ENCODE measurements around the gene ITGA11.

DNA sequence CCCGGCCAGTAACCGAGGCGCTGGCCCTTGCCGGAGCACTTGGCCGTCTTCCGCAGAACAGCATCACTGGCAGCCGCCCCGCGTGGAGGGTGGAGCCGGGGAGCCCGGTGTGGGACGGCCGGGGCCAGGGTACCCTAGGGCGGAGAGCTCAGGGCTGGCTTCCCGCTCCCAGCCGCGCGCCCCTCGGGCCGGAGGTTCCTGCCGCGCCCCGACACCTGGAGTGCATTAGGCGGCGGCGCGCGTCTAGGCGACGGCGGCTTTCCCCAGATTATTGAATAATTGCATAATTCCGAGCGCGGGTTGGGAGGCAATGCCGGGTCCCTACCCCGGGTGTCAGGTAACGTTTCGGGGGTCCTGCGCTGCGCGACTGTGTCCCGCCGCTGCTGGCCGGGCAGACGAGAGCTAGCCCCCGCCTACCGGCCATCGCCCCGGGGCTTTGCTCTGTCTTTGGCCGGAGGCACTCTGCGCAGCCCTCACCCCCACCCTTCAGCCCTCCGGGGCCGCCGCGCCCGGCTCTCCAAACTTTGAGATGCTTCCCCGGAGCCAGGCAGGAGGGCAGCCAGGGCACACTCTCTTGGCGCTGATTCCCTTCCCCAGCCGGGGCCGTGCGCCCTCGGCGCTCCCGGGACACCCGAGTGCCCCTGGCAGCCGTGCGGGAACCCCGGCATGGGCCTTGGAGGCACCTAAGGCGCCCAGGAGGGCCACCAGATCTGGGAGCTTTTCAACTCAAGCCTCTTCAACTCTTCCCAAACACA, 749 bp downstream of the ITGA11 start:
- TF ChIP-seq, protein P1, sequence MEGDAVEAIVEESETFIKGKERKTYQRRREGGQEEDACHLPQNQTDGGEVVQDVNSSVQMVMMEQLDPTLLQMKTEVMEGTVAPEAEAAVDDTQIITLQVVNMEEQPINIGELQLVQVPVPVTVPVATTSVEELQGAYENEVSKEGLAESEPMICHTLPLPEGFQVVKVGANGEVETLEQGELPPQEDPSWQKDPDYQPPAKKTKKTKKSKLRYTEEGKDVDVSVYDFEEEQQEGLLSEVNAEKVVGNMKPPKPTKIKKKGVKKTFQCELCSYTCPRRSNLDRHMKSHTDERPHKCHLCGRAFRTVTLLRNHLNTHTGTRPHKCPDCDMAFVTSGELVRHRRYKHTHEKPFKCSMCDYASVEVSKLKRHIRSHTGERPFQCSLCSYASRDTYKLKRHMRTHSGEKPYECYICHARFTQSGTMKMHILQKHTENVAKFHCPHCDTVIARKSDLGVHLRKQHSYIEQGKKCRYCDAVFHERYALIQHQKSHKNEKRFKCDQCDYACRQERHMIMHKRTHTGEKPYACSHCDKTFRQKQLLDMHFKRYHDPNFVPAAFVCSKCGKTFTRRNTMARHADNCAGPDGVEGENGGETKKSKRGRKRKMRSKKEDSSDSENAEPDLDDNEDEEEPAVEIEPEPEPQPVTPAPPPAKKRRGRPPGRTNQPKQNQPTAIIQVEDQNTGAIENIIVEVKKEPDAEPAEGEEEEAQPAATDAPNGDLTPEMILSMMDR (IDR thresholded peaks at IDR 0.05) = no peak
- no peak for TF ChIP-seq EP300 (IDR thresholded peaks at IDR 0.05)

All from ovary (tissue), 3 donors.